PC-9 (cell line): ENCODE results near the gene SEL1L3. TPM values are rescaled to one million over a fixed set of nuclear protein-coding genes. Genes with fewer than 3 reads are reported as not detected.

Experiments used
- BruUV-seq: library from RNA; stranded (reverse); fragments of 400-500 nt; replicated peaks from 2 replicates; lab custom pipeline; 2021; lab: Mats Ljungman, UMichigan
- CTCF ChIA-PET: fragments of 300-600 bp; sonication (Branson Sonifier 250); formaldehyde crosslinking; loops from one replicate; lab custom pipeline; 2022; ENCODE audit warnings: antibody characterized with exemption; lab: Charles Lee
- POLR2A ChIA-PET: fragments of 300-600 bp; sonication (Branson Sonifier 250); formaldehyde crosslinking; loops from one replicate; lab custom pipeline; 2022; ENCODE audit warnings: antibody characterized with exemption; ENCODE audit not compliant: unreplicated experiment; lab: Charles Lee
- DNase-seq, 2 experiments: peaks; one replicate each; pipeline versions ENCODE4 v3.0.0 to v3.0.0-alpha.2; 2015 to 2022; ENCODE audit warnings: mixed read lengths in 1 of 2
- H2AFZ ChIP-seq: fragments of 200-600 bp; sonication (generic); 2 replicates; pipeline ENCODE4 v1.8.1; 2017; ENCODE audit warnings: antibody characterized with exemption
- H3F3A ChIP-seq: fragments of 200-600 bp; sonication (generic); 2 replicates; pipeline ENCODE4 v1.8.1; 2017; ENCODE audit warnings: antibody characterized with exemption, mild to moderate bottlenecking, low read depth; ENCODE audit not compliant: insufficient read depth
- H3K27ac ChIP-seq: fragments of 200-600 bp; sonication (generic); 2 replicates; pipeline ENCODE4 v1.6.1; 2016; ENCODE audit warnings: mixed run types
- H3K27me3 ChIP-seq: fragments of 200-600 bp; sonication (generic); 2 replicates; pipeline ENCODE4 v1.6.1; 2016; ENCODE audit warnings: low read depth, mixed run types; ENCODE audit not compliant: insufficient read depth
- H3K36me3 ChIP-seq: fragments of 200-600 bp; sonication (generic); 2 replicates; pipeline ENCODE4 v1.6.1; 2016; ENCODE audit warnings: low read depth, mixed run types
- H3K4me1 ChIP-seq: fragments of 200-600 bp; sonication (generic); replicated peaks from 2 replicates; pipeline ENCODE4 v1.6.1; 2016; ENCODE audit warnings: mixed run types; ENCODE audit not compliant: insufficient read depth
- H3K4me2 ChIP-seq: fragments of 200-600 bp; sonication (generic); 2 replicates; pipeline ENCODE4 v1.6.1; 2017; ENCODE audit warnings: mixed run types
- H3K4me3 ChIP-seq: fragments of 200-600 bp; sonication (generic); 2 replicates; pipeline ENCODE4 v1.6.1; 2016; ENCODE audit warnings: mixed run types
- H3K79me2 ChIP-seq: fragments of 200-600 bp; sonication (generic); 2 replicates; pipeline ENCODE4 v1.6.1; 2017; ENCODE audit warnings: low read depth, mixed run types
- H3K9me2 ChIP-seq: fragments of 200-600 bp; sonication (generic); 2 replicates; pipeline ENCODE4 v1.8.1; 2017; ENCODE audit warnings: mild to moderate bottlenecking; ENCODE audit not compliant: insufficient read depth
- H3K9me3 ChIP-seq: fragments of 200-600 bp; sonication (generic); 2 replicates; pipeline ENCODE4 v1.8.1; 2016; ENCODE audit warnings: low read depth; ENCODE audit not compliant: insufficient read depth
- H4K20me1 ChIP-seq: fragments of 200-600 bp; sonication (generic); 2 replicates; pipeline ENCODE4 v1.8.1; 2017; ENCODE audit not compliant: insufficient read depth
- EZH2 ChIP-seq: fragments of 200-600 bp; sonication (generic); IDR thresholded peaks from 2 replicates; pipeline ENCODE4 v1.8.0; 2017; ENCODE audit warnings: antibody characterized with exemption, low read depth
- intact Hi-C: fragments of 100-400 bp; cut with micrococcal nuclease; formaldehyde crosslinking; loops from one replicate; pipeline ENCODE4 v1.10.0; 2022; ENCODE audit not compliant: unreplicated experiment
- total RNA-seq: library from RNA; stranded (reverse); gene quantifications from 2 replicates; pipeline ENCODE4 v1.2.3, GENCODE V29; 2021
- TF ChIP-seq, protein P1 (sequence below): fragments of 200-600 bp; sonication (generic); conservative IDR thresholded peaks from 2 replicates; pipeline ENCODE4 v1.6.1; 2017; ENCODE audit warnings: mixed run types, antibody characterized with exemption, mild to moderate bottlenecking, moderate library complexity

The SEL1L3 gene
- total RNA-seq, 1 experiment from 2014 or later = 79.2 TPM

DNA sequence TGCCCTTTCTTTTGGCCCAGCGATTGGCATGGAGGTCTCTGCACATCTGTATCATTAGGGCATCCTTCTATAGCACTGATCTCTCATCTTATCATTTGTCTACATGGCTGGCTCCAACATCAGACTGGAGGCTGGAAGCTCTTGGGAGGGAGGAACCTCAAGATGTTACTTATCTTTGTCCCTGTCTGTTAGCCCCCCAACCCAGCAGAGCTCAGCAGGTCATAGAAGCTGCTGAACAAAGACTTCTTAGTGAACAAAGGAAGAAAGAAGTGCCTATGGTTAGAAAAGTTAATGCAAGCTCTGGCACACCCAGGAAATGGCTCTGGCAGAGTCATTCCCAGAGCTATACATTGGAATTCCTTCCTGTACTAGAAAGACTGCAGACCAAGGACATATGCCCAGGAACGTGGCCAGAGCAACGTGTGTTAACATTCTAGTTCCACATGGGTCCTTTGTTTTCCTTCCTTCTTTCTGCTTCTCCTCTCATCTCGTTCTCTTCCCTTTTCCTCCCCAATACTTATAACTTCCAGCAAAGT, 74.0 kb downstream of the SEL1L3 start:
- no peaks in the 10 kb centered on the region for H3K27me3 ChIP-seq
- ChIA-PET POLR2A (no interaction called here), CTCF (no interaction called here)
- H3K4me1 ChIP-seq = no peaks in the 10 kb centered on the region
- TF ChIP-seq EZH2 = no peak
- TF ChIP-seq, protein P1, sequence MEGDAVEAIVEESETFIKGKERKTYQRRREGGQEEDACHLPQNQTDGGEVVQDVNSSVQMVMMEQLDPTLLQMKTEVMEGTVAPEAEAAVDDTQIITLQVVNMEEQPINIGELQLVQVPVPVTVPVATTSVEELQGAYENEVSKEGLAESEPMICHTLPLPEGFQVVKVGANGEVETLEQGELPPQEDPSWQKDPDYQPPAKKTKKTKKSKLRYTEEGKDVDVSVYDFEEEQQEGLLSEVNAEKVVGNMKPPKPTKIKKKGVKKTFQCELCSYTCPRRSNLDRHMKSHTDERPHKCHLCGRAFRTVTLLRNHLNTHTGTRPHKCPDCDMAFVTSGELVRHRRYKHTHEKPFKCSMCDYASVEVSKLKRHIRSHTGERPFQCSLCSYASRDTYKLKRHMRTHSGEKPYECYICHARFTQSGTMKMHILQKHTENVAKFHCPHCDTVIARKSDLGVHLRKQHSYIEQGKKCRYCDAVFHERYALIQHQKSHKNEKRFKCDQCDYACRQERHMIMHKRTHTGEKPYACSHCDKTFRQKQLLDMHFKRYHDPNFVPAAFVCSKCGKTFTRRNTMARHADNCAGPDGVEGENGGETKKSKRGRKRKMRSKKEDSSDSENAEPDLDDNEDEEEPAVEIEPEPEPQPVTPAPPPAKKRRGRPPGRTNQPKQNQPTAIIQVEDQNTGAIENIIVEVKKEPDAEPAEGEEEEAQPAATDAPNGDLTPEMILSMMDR = no peak
- H3K4me2 ChIP-seq = no peak overlapping the region
- H3K36me3 ChIP-seq = no peaks in the 10 kb centered on the region
- intact Hi-C loops = no loop called here
- H3K4me3 ChIP-seq = no peak overlapping the region
- H4K20me1 ChIP-seq = no peaks in the 10 kb centered on the region
- no peaks in the 10 kb centered on the region for H3F3A ChIP-seq
- H3K9me3 ChIP-seq = no peaks in the 10 kb centered on the region
- no peak overlapping the region for H3K27ac ChIP-seq
- BruUV-seq = no TSS peak
- no peak for DNase-seq
- H3K9me2 ChIP-seq = no peaks in the 10 kb centered on the region
- no peaks in the 10 kb centered on the region for H3K79me2 ChIP-seq
- H2AFZ ChIP-seq = no peak overlapping the region

DNA sequence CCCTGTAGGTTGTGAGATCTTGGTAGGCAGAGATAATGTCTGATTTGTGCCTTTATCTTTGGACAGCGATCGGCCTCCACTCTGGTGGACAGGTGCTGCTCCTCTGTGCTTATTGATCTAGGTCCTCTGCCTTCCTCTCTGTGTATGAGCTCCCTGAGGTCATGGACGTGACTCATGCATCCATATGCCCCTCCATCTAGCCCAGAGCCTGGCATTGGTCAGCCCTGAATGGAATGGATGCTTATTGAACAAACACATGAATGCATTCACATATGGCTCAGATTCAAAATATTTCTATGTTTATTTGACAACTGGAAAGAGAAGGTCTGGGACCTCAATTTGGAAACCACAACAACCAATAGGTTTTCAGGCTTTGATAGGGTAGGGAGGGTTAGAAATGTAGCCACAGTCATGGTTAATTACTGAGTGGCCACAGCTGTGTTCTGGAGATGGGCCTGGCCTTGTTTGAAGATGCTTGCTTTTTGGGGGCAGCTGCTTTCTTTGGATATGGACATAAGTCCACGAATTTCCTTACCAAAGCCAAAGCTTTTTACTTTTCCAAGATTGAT, 76.2 kb downstream of the SEL1L3 start:
- ChIA-PET POLR2A (no interaction called here), CTCF (no interaction called here)
- Histone ChIP-seq H3F3A (no peaks in the 10 kb centered on the region), H3K4me1 (no peaks in the 10 kb centered on the region), H3K4me2 (no peak overlapping the region), H3K79me2 (no peaks in the 10 kb centered on the region), H3K4me3 (no peak overlapping the region), H3K9me3 (no peaks in the 10 kb centered on the region), H2AFZ (no peak overlapping the region), H3K36me3 (no peaks in the 10 kb centered on the region), H3K27ac (no peak overlapping the region), H4K20me1 (no peaks in the 10 kb centered on the region), H3K9me2 (no peaks in the 10 kb centered on the region), H3K27me3 (no peaks in the 10 kb centered on the region)
- TF ChIP-seq, protein P1 = no peak
- TF ChIP-seq EZH2 = no peak
- intact Hi-C loops = no loop called here
- DNase-seq = no peak
- BruUV-seq = no TSS peak

GRCh38 chr4:25783943-25784342, 78.8 kb downstream of the SEL1L3 start:
- H3F3A ChIP-seq = no peaks in the 10 kb centered on the region
- no peaks in the 10 kb centered on the region for H3K27me3 ChIP-seq
- TF ChIP-seq EZH2 = no peak
- TF ChIP-seq, protein P1 = no peak
- no TSS peak for BruUV-seq
- H3K4me1 ChIP-seq = 0 out of 2 replicates have a peak, but pooled peaks cover 3% of the 10 kb centered on the region
- no peak overlapping the region for H3K27ac ChIP-seq
- H4K20me1 ChIP-seq = no peaks in the 10 kb centered on the region
- intact Hi-C loops = no loop called here
- DNase-seq = no peak
- H3K79me2 ChIP-seq = no peaks in the 10 kb centered on the region
- ChIA-PET CTCF (no interaction called here), POLR2A (no interaction called here)
- H3K9me3 ChIP-seq = no peaks in the 10 kb centered on the region
- no peak overlapping the region for H3K4me3 ChIP-seq
- H3K4me2 ChIP-seq = no peak overlapping the region
- H3K36me3 ChIP-seq = no peaks in the 10 kb centered on the region
- H3K9me2 ChIP-seq = no peaks in the 10 kb centered on the region
- H2AFZ ChIP-seq = no peak overlapping the region
